HG03025 (cell line): ENCODE data around the gene DEFB123.

Experiments used
- ATAC-seq: cut with Tn5 transposase; IDR thresholded peaks from one replicate; pipeline ENCODE4 v1.9.1; 2021; ENCODE audit warnings: mild to moderate bottlenecking, moderate library complexity; ENCODE audit not compliant: unreplicated experiment, low FRiP score

The DEFB123 gene

GRCh38 chr20:31473331-31474096, 33.1 kb downstream of the DEFB123 start:
- peak; percentile 23 for ATAC-seq

DNA sequence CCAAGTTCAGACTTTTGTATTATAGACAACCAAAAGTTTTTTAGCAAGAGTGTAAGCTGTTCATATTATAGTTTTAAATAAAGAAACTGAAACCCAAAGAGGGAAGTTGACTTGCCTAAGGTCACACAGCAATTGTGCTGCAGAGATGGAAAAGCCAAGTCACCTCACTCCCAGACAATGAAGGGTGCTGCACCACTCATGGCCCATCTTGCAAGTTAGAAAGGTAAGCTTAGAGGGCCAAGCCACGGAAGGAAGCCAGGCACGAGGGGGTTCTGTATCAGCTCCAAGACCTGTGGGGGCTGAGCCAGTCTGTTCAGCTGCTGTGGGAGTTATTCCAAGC, 33.6 kb downstream of the DEFB123 start:
- peak; percentile 68 for ATAC-seq

GRCh38 chr20:31474758-31475427, 34.5 kb downstream of the DEFB123 start, which contains the start of the genes DEFB124 and REM1:
DEFB124 (minus strand) TSS chr20:31475127; CDS start chr20:31473013, 2,114 bp downstream.
REM1 (plus strand) TSS chr20:31475288; CDS start chr20:31476446, 1,158 bp downstream.
- ATAC-seq, result no peak

GRCh38 chr20:31475472-31476293, 35.3 kb downstream of the DEFB123 start:
- no peak for ATAC-seq

GRCh38 chr20:31476294-31476585, 35.8 kb downstream of the DEFB123 start:
- ATAC-seq, result no peak

DNA sequence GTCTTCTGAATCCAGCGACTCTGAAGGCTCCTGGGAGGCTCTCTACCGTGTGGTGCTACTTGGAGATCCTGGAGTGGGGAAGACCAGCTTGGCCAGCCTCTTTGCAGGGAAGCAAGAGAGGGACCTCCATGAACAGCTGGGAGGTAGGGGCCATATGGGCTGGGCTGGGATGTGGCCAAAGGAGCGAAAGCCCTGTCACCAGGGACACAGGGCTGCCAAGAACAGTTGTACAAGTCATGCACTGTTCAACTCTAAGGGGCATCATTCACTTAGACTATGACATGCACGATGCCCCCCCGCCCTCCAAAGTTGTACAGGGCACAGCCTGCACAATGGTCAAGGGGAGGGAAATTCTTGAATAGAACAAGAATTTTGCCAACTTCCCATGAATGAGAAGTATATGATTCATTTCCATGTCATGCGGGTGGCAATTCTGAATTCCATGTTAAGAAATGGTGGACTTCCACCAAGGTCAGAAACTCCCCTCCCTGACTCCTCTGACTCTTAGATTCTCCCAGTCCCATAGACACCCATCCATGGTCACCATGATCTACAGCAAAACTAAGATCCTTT, 36.3 kb downstream of the DEFB123 start:
- ATAC-seq, result no peak

GRCh38 chr20:31484001-31484400, 43.6 kb downstream of the DEFB123 start:
- no peak for ATAC-seq

DNA sequence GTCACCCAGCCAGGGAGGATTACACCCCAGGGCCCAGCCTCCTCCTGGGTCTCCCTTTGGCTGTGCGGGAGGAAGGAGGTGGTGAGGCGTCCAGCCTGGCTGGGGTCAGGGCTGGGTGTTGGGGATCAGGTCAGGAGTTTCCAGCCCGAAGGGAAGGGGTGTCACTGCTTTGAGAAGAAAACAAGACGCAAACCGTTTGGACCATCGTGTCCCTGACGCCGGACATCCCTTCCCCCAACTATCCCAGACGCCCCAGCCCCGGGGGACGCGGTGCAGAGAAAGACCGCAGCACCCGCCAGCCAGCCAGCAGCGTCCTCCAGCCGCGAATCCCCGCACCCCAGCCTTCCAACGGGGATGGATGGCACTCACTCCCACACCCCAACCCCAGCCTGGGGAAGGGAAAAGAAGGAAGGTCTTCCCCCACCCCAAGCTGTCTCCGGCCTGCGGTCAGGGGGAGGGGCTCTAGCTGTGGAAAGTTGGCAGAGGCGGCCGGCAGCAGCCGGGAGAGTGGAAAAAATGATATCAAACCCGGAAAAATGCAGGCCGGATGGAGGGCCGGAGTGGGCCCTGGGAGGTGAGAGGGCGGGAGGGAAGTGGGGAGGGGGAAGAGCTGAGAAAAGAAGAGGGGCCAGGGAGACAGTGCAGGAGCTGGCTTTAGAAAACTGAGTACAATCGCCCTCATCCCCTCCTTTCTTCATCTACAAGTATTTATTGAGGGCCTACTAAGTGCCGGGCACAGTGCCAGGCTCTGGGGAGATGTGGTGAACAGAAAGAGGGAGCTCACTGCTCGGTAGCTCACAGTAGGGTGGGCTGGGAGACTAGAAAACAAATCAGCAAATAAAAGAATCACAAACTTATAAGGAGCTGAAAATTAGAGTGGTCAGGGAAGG, 45.3 kb downstream of the DEFB123 start:
- ATAC-seq, result no peak

DNA sequence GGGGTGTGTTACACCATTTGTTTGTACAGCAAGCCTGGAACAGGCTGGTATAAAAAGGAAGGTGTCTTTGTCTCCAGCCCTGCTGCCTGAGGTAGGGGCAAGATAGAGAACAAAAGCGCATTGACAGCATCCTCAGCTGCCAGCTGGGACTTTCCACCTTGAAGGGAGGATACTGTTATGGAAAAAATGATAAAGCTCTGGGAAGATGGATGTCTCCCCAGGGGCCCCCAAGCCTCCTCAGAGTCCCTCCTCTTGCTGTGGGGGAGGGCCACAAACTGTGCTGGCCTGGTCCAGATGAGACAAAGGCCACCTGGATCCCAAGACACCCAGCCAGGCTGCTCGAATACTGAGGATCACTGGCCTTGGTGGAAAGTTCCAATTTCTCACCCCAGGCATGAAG, 47.7 kb downstream of the DEFB123 start:
- ATAC-seq, result no peak

DNA sequence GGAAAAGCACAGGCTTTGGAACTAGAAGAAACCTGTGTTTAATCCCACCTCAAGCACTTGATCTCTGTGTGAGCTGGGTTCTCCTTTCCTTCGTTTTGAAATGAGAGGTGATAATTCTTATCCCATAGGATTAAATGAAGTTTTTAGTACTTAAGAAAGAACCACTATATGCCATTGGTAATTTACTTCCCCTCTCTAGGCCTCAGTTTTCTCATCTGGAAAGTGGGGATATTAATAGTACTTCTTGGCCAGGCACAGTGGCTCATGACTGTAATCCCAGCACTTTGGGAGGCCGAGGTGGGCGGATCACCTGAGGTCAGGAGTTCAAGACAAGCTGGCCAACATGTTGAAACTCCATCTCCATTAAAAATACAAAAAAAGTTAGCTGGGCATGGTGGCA, 48.7 kb downstream of the DEFB123 start:
- ATAC-seq, result no peak

GRCh38 chr20:31490752-31491151, 50.3 kb downstream of the DEFB123 start:
- ATAC-seq, result no peak

DNA sequence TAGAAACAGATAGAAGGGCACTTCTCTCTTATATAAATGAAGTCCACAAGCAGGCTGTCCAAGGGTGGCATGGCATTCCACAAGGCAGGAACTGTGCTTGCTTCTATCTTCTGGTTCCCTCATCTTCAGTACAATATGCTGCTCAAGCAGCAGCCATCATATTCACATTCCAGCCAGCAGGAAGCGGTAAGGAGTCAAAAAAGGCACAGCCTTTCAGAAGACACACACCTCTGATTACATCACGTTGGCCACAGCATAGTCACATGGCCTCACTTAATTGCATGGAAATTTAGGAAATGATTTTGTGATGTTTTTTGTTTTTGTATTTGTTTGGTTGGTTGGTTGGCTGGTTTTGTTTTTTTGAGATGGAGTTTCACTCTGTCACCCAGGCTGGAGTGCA, 53.7 kb downstream of the DEFB123 start:
- no peak for ATAC-seq

GRCh38 chr20:31496761-31497295, 56.4 kb downstream of the DEFB123 start:
- no peak for ATAC-seq

DNA sequence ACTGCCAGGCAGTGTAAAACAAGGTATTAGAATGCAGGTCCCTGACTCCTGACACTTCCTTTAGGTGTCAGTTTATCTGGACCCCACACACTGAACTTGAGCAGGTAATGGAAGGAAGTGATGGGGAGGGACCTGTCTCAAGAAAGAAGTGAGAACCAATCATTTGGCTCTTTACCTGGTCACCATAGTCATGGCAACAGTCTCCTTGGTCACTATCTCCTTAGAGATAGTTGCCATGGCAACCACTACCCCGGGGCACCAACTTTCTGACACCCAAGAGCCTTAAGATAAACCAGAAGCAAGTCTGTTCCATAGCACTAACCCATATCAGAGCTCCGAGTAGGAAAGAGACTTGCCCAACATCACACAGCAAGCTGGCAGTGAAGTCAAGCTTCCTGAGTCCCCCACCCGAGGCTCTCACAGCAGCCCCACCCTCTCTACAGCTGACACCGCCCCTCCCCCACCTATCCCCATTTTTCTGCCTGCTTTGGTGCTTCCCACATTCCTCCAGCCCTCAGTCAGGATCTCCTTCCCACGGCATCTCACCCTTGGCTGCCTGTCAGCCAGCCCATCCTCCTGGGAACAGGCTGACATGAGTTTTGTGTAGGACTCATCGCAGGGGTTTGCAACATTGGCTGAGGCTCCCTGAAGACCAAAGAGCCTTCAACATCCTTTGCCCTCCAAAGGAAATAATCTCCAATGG, 57.6 kb downstream of the DEFB123 start:
- no peak for ATAC-seq
